IMR-90 (cell line): ENCODE measurements around the gene FAM83B. TPM values are rescaled to one million over a fixed set of nuclear protein-coding genes. Genes with fewer than 3 reads are reported as not detected.

Experiments used
- ATAC-seq: fragments of 200-7000 bp; cut with Tn5 transposase; 2 replicates; pipeline ENCODE4 v1.9.1; 2020; ENCODE audit warnings: low read depth, mild to moderate bottlenecking, moderate library complexity
- BruUV-seq: library from RNA; stranded (reverse); fragments of 400-500 nt; replicated peaks from 2 replicates; lab custom pipeline; 2021; lab: Mats Ljungman, UMichigan
- CTCF ChIA-PET: fragments of 300-600 bp; formaldehyde crosslinking; extraction: SDS; loops from one replicate; lab custom pipeline; 2021; ENCODE audit warnings: antibody characterized with exemption; lab: Yijun Ruan, JAX
- POLR2A ChIA-PET: fragments of 300-600 bp; sonication (Branson Sonifier 250); formaldehyde crosslinking; loops from one replicate; lab custom pipeline; 2022; ENCODE audit warnings: antibody characterized with exemption; ENCODE audit not compliant: unreplicated experiment; lab: Charles Lee
- DNase-seq: peaks from one replicate; pipeline ENCODE4 v3.0.0; 2013
- H2AFZ ChIP-seq: replicated peaks from 2 replicates; pipeline ENCODE3; 2013; ENCODE audit warnings: low read length, mild to moderate bottlenecking; ENCODE audit not compliant: poor library complexity
- H2AK5ac ChIP-seq: 2 replicates; pipeline ENCODE4 v1.6.1; 2013; ENCODE audit warnings: low read depth, low read length, inconsistent platforms
- H2AK9ac ChIP-seq: replicated peaks from 2 replicates; pipeline ENCODE3; 2013; ENCODE audit warnings: mild to moderate bottlenecking, low read depth, low read length, moderate library complexity; ENCODE audit not compliant: poor library complexity
- H2BK120ac ChIP-seq: 2 replicates; pipeline ENCODE4 v1.6.1; 2013; ENCODE audit warnings: low read depth, low read length, inconsistent platforms
- H2BK15ac ChIP-seq: 3 replicates; pipeline ENCODE4 v1.6.1; 2013; ENCODE audit warnings: low read depth, low read length, inconsistent platforms
- H2BK20ac ChIP-seq: 2 replicates; pipeline ENCODE4 v1.6.1; 2013; ENCODE audit warnings: low read depth, mild to moderate bottlenecking, inconsistent platforms, low read length, moderate library complexity
- H2BK5ac ChIP-seq: 2 replicates; pipeline ENCODE4 v1.6.1; 2013; ENCODE audit warnings: mild to moderate bottlenecking, low read depth, low read length, inconsistent platforms; ENCODE audit not compliant: poor library complexity, severe bottlenecking
- H3K14ac ChIP-seq: replicated peaks from 2 replicates; pipeline ENCODE4 v1.6.1; 2013; ENCODE audit warnings: low read depth, low read length, inconsistent platforms
- H3K18ac ChIP-seq: 2 replicates; pipeline ENCODE4 v1.6.1; 2013; ENCODE audit warnings: low read depth, low read length, control low read depth
- H3K23ac ChIP-seq: 2 replicates; pipeline ENCODE4 v1.6.1; 2013; ENCODE audit warnings: low read depth, low read length, inconsistent platforms
- H3K27ac ChIP-seq: 2 replicates; pipeline ENCODE4 v1.5.1; 2013; ENCODE audit warnings: mild to moderate bottlenecking, control low read depth, low read length; ENCODE audit not compliant: insufficient read depth
- H3K27me3 ChIP-seq: 2 replicates; pipeline ENCODE4 v1.6.1; 2013; ENCODE audit warnings: low read length; ENCODE audit not compliant: control insufficient read depth, insufficient read depth
- H3K36me3 ChIP-seq: 2 replicates; pipeline ENCODE4 v1.6.1; 2013; ENCODE audit warnings: low read length, mixed read lengths; ENCODE audit not compliant: control insufficient read depth, insufficient read depth
- H3K4ac ChIP-seq: 2 replicates; pipeline ENCODE4 v1.6.1; 2013; ENCODE audit warnings: low read depth, low read length, inconsistent platforms
- H3K4me1 ChIP-seq: 2 replicates; pipeline ENCODE4 v1.6.1; 2013; ENCODE audit warnings: low read length, mixed read lengths; ENCODE audit not compliant: control insufficient read depth, insufficient read depth
- H3K4me2 ChIP-seq: 2 replicates; pipeline ENCODE4 v1.6.1; 2013; ENCODE audit warnings: low read depth, mild to moderate bottlenecking, control low read depth, low read length, moderate library complexity
- H3K4me3 ChIP-seq: 2 replicates; pipeline ENCODE4 v1.5.1; 2013; ENCODE audit warnings: low read depth, mild to moderate bottlenecking, control low read depth, low read length, moderate library complexity; ENCODE audit not compliant: insufficient read depth
- H3K56ac ChIP-seq: 2 replicates; pipeline ENCODE4 v1.6.1; 2013; ENCODE audit warnings: low read length, inconsistent platforms; ENCODE audit not compliant: insufficient read depth; ENCODE audit errors: extremely low read depth
- H3K79me1 ChIP-seq, 2 experiments: 2 replicates each; pipeline ENCODE4 v1.6.1; 2013; ENCODE audit warnings: low read length in 2 of 2, inconsistent platforms in 1 of 2, low read depth in 1 of 2
- H3K9ac ChIP-seq: 2 replicates; pipeline ENCODE4 v1.6.1; 2013; ENCODE audit warnings: low read depth, low read length, control low read depth
- H3K9me1 ChIP-seq: 2 replicates; pipeline ENCODE4 v1.6.1; 2013; ENCODE audit warnings: low read length, inconsistent platforms; ENCODE audit not compliant: insufficient read depth
- H3K9me3 ChIP-seq: 2 replicates; pipeline ENCODE4 v1.6.1; 2013; ENCODE audit warnings: low read length; ENCODE audit not compliant: control insufficient read depth, insufficient read depth
- H4K20me1 ChIP-seq: 2 replicates; pipeline ENCODE4 v1.6.1; 2013; ENCODE audit warnings: low read length, inconsistent platforms; ENCODE audit not compliant: insufficient read depth
- H4K5ac ChIP-seq: 2 replicates; pipeline ENCODE4 v1.6.1; 2013; ENCODE audit warnings: mild to moderate bottlenecking, low read depth, low read length, control low read depth
- H4K8ac ChIP-seq, 2 experiments: 2 replicates each; pipeline ENCODE4 v1.6.1; 2013; ENCODE audit warnings: low read depth in 2 of 2, low read length in 2 of 2, control low read depth in 1 of 2, inconsistent platforms in 1 of 2
- H4K91ac ChIP-seq: 2 replicates; pipeline ENCODE4 v1.6.1; 2013; ENCODE audit warnings: low read depth, low read length, inconsistent platforms; ENCODE audit not compliant: insufficient read depth
- BHLHE40 ChIP-seq: fragments of 150-350 bp; IDR thresholded peaks from 2 replicates; pipeline ENCODE4 v1.6.1; 2016; ENCODE audit warnings: mild to moderate bottlenecking, low read depth, low read length
- CEBPB ChIP-seq: IDR thresholded peaks from 2 replicates; pipeline ENCODE4 v1.6.1; 2012; ENCODE audit warnings: low read depth, low read length, improper control_type of control experiment
- FOS ChIP-seq: fragments of 150-350 bp; IDR thresholded peaks from 2 replicates; pipeline ENCODE4 v1.6.1; 2016; ENCODE audit warnings: low read depth, low read length
- MAZ ChIP-seq: IDR thresholded peaks from 2 replicates; pipeline ENCODE4 v1.6.1; 2012; ENCODE audit warnings: low read depth, mild to moderate bottlenecking, low read length, improper control_type of control experiment, moderate library complexity, borderline replicate concordance
- NFE2L2 ChIP-seq: fragments of 150-350 bp; IDR thresholded peaks from 2 replicates; pipeline ENCODE4 v1.6.1; 2016; ENCODE audit warnings: low read depth, mild to moderate bottlenecking, low read length
- POLR2A ChIP-seq: IDR thresholded peaks from 2 replicates; pipeline ENCODE4 v1.6.1; 2012; ENCODE audit warnings: mild to moderate bottlenecking, low read depth, low read length
- RAD21 ChIP-seq: IDR thresholded peaks from 2 replicates; pipeline ENCODE4 v1.6.1; 2012; ENCODE audit warnings: low read length, improper control_type of control experiment
- RCOR1 ChIP-seq: IDR thresholded peaks from 2 replicates; pipeline ENCODE4 v1.6.1; 2012; ENCODE audit warnings: mild to moderate bottlenecking, low read length, improper control_type of control experiment; ENCODE audit not compliant: insufficient replicate concordance
- RFX5 ChIP-seq: IDR thresholded peaks from 2 replicates; pipeline ENCODE4 v1.8.0; 2012; ENCODE audit warnings: low read depth, mild to moderate bottlenecking, low read length, moderate library complexity
- SMC3 ChIP-seq: fragments of 150-350 bp; IDR thresholded peaks from 2 replicates; pipeline ENCODE4 v1.6.1; 2016; ENCODE audit warnings: low read depth, mild to moderate bottlenecking, antibody characterized with exemption, low read length, moderate library complexity
- USF2 ChIP-seq: fragments of 150-350 bp; IDR thresholded peaks from 2 replicates; pipeline ENCODE4 v1.6.1; 2017; ENCODE audit warnings: mild to moderate bottlenecking, antibody characterized with exemption, low read length, low read depth
- WGBS, 2 experiments: methylation state at CpG; one replicate each; pipeline versions ENCODE4 v1.1.5 to v1.1.7; 2013; ENCODE audit warnings: missing lambda C conversion rate in 2 of 2; ENCODE audit not compliant: insufficient read length in 1 of 2; ENCODE audit errors: extremely low coverage in 2 of 2; 5-methylcytosine and 5-hydroxymethylcytosine counted together
- dilution Hi-C: fragments of 300-500 bp; cut with HindIII; formaldehyde crosslinking; loops from one replicate; pipeline ENCODE4 v1.14.3; 2018; ENCODE audit warnings: low sequenced_read_pairs; ENCODE audit not compliant: unreplicated experiment
- in situ Hi-C: fragments of 300-500 bp; cut with MboI; formaldehyde crosslinking; loops from 3 replicates; pipeline ENCODE4 v1.14.3; 2019; ENCODE audit warnings: low sequenced_read_pairs, inconsistent platforms, mixed read lengths
- intact Hi-C: fragments of 100-400 bp; cut with micrococcal nuclease; formaldehyde crosslinking; loops from 2 replicates; pipeline ENCODE4 v1.10.0; 2022
- polyA plus RNA-seq, 3 experiments: library from polyadenylated mRNA; depleted of rRNA; stranded (reverse); fragments of >200 nt; gene quantifications; 2 replicates each; pipeline ENCODE4 v1.2.3, GENCODE V29; 2012; ENCODE audit warnings: low replicate concordance in 1 of 3
- total RNA-seq: library from RNA; depleted of rRNA; stranded (reverse); fragments of >200 nt; gene quantifications from 2 replicates; pipeline ENCODE4 v1.2.3, GENCODE V29; 2012

FAM83B gene
- total and polyA plus RNA-seq, 2 of the 4 experiments (the other 2 are of a cell fraction): 0.02 to 0.18 TPM

GRCh38 chr6:54899442-54899841 lies 52.9 kb downstream of the FAM83B start:
- 0 out of 2 replicates have a peak, but pooled peaks cover 3% of the 10 kb centered on the region for H3K9me1 ChIP-seq
- H2AFZ ChIP-seq: peak overlapping the region; percentile 53
- in situ Hi-C loops (no loop called here), intact Hi-C loops (loop anchor here (10.0 kb wide), 1 partner anchor 145 kb away; no protein-coding TSS in a partner anchor), dilution Hi-C loops (no loop called here)
- H4K20me1 ChIP-seq: no peaks in the 10 kb centered on the region
- no peak for TF ChIP-seq USF2
- no peak for TF ChIP-seq NFE2L2
- no peak for TF ChIP-seq BHLHE40
- no peak for TF ChIP-seq CEBPB
- no peak for TF ChIP-seq RAD21
- TF ChIP-seq RFX5: no peak
- TF ChIP-seq SMC3: no peak
- no peak for TF ChIP-seq MAZ
- no peak for TF ChIP-seq RCOR1
- TF ChIP-seq FOS: no peak
- TF ChIP-seq POLR2A: no peak
- H3K56ac ChIP-seq: no peak overlapping the region
- no peak overlapping the region for H3K4me2 ChIP-seq
- H3K18ac ChIP-seq: peak overlapping the region; percentile 27; the same call in 1 of the 2 replicates
- H2AK9ac ChIP-seq: no peak overlapping the region
- H4K91ac ChIP-seq: no peak overlapping the region
- no peaks in the 10 kb centered on the region for H3K79me1 ChIP-seq
- peak overlapping the region; percentile 3; the same call in 1 of the 2 replicates for H2AK5ac ChIP-seq
- no TSS peak for BruUV-seq
- no peaks in the 10 kb centered on the region for H3K27me3 ChIP-seq
- H3K36me3 ChIP-seq: no peaks in the 10 kb centered on the region
- H2BK120ac ChIP-seq: peak overlapping the region; percentile 41
- peak overlapping the region; percentile 50 for H3K4ac ChIP-seq
- H3K23ac ChIP-seq: no peak overlapping the region
- no CpG with 5 or more reads among the region's 3 CpGs for WGBS, 2 experiments
- POLR2A ChIA-PET: no interaction called here
- no peak overlapping the region; the same call in 2 of the 3 replicates for H2BK15ac ChIP-seq
- CTCF ChIA-PET: interaction anchor here (1.5 kb wide), 1 partner anchor 27 kb away, joined by 5 read pairs; no protein-coding TSS in a partner anchor
- no peak overlapping the region for H3K9ac ChIP-seq
- H3K9me3 ChIP-seq: no peaks in the 10 kb centered on the region
- H4K5ac ChIP-seq: no peak overlapping the region
- H2BK5ac ChIP-seq: no peak overlapping the region
- ATAC-seq: no peak
- H3K14ac ChIP-seq: peak overlapping the region; percentile 52; the same call in 1 of the 2 replicates
- H4K8ac ChIP-seq: no peak overlapping the region
- H2BK20ac ChIP-seq: peak overlapping the region; percentile 46
- DNase-seq: no peak
- H3K4me1 ChIP-seq: peaks cover 5% of the 10 kb centered on the region; the same call in 1 of the 2 replicates
- H3K27ac ChIP-seq: no peak overlapping the region
- H3K4me3 ChIP-seq: no peak overlapping the region
